ENCODE results near the gene MACROD2. TPM values are rescaled to one million over a fixed set of nuclear protein-coding genes. Genes with fewer than 3 reads are reported as not detected.

Gene MACROD2
- polyA plus RNA-seq, 1 donor from 2014 or later, result 23.2 TPM

DNA sequence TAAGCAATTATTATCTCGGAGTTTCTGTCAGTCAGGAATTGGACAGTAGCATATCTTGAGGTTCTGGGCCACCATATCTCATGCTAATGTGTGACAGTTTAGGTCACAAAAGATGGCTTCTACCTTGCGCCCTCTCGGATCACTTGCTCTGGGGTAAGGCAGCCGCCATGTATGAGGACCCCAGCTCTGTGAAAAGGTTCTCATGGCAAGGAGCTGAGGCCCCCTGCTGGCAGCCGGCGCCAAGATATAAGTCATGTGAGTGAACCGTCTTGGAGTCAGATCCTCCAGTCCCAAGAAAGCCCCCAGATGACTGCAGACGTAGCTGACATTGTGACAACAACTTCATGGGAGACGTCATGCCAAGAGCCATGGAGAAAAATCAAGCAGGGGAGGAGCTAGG lies 1907.2 kb downstream of the MACROD2 start:
- H3K9me2 ChIP-seq (ENCODE audit: insufficient read depth, low read length), result no peaks in the 10 kb centered on the region
- no peaks in the 10 kb centered on the region for H3K79me2 ChIP-seq (replicated peaks; ENCODE audit: insufficient read depth, low read length)
- no peak overlapping the region for H3K27ac ChIP-seq (ENCODE audit: low read length)
- H3K36me3 ChIP-seq (ENCODE audit: insufficient read depth, low read length), result no peaks in the 10 kb centered on the region
- TF ChIP-seq TAF1 (IDR thresholded peaks at IDR 0.05; ENCODE audit: low read depth) (no peak), SMC3 (conservative IDR thresholded peaks at IDR 0.05; ENCODE audit: poor library complexity) (no peak), MXI1 (conservative IDR thresholded peaks at IDR 0.05; ENCODE audit: poor library complexity, severe bottlenecking) (no peak), RAD21 (conservative IDR thresholded peaks at IDR 0.05) (no peak), EP300 (conservative IDR thresholded peaks at IDR 0.05; ENCODE audit: poor library complexity, severe bottlenecking) (no peak), EZH2 (IDR thresholded peaks at IDR 0.05; ENCODE audit: borderline replicate concordance, insufficient read depth, low read length, poor library complexity, severe bottlenecking) (no peak), POLR2AphosphoS5 (IDR thresholded peaks at IDR 0.05) (no peak)
- TF ChIP-seq, protein P1, sequence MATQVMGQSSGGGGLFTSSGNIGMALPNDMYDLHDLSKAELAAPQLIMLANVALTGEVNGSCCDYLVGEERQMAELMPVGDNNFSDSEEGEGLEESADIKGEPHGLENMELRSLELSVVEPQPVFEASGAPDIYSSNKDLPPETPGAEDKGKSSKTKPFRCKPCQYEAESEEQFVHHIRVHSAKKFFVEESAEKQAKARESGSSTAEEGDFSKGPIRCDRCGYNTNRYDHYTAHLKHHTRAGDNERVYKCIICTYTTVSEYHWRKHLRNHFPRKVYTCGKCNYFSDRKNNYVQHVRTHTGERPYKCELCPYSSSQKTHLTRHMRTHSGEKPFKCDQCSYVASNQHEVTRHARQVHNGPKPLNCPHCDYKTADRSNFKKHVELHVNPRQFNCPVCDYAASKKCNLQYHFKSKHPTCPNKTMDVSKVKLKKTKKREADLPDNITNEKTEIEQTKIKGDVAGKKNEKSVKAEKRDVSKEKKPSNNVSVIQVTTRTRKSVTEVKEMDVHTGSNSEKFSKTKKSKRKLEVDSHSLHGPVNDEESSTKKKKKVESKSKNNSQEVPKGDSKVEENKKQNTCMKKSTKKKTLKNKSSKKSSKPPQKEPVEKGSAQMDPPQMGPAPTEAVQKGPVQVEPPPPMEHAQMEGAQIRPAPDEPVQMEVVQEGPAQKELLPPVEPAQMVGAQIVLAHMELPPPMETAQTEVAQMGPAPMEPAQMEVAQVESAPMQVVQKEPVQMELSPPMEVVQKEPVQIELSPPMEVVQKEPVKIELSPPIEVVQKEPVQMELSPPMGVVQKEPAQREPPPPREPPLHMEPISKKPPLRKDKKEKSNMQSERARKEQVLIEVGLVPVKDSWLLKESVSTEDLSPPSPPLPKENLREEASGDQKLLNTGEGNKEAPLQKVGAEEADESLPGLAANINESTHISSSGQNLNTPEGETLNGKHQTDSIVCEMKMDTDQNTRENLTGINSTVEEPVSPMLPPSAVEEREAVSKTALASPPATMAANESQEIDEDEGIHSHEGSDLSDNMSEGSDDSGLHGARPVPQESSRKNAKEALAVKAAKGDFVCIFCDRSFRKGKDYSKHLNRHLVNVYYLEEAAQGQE (IDR thresholded peaks at IDR 0.05; ENCODE audit: borderline replicate concordance), result no peak
- TF ChIP-seq, protein P2, sequence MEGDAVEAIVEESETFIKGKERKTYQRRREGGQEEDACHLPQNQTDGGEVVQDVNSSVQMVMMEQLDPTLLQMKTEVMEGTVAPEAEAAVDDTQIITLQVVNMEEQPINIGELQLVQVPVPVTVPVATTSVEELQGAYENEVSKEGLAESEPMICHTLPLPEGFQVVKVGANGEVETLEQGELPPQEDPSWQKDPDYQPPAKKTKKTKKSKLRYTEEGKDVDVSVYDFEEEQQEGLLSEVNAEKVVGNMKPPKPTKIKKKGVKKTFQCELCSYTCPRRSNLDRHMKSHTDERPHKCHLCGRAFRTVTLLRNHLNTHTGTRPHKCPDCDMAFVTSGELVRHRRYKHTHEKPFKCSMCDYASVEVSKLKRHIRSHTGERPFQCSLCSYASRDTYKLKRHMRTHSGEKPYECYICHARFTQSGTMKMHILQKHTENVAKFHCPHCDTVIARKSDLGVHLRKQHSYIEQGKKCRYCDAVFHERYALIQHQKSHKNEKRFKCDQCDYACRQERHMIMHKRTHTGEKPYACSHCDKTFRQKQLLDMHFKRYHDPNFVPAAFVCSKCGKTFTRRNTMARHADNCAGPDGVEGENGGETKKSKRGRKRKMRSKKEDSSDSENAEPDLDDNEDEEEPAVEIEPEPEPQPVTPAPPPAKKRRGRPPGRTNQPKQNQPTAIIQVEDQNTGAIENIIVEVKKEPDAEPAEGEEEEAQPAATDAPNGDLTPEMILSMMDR (IDR thresholded peaks at IDR 0.05; ENCODE audit: poor library complexity, severe bottlenecking), result no peak
- no peak overlapping the region for H2AFZ ChIP-seq (ENCODE audit: low read depth, low read length)
- H3F3A ChIP-seq (ENCODE audit: insufficient read depth, low read length, poor library complexity, severe bottlenecking), result no peaks in the 10 kb centered on the region
- H3K9me3 ChIP-seq (ENCODE audit: low read length), result no peaks in the 10 kb centered on the region
- no peaks in the 10 kb centered on the region for H3K27me3 ChIP-seq (ENCODE audit: insufficient read depth, low read depth, low read length)
- no peaks in the 10 kb centered on the region for H4K20me1 ChIP-seq (ENCODE audit: insufficient read depth)
- no peak overlapping the region for H3K9ac ChIP-seq (ENCODE audit: low read length)
- H3K4me2 ChIP-seq (ENCODE audit: low read length), result no peak overlapping the region
- H3K4me3 ChIP-seq (ENCODE audit: low read length), result no peak overlapping the region

DNA sequence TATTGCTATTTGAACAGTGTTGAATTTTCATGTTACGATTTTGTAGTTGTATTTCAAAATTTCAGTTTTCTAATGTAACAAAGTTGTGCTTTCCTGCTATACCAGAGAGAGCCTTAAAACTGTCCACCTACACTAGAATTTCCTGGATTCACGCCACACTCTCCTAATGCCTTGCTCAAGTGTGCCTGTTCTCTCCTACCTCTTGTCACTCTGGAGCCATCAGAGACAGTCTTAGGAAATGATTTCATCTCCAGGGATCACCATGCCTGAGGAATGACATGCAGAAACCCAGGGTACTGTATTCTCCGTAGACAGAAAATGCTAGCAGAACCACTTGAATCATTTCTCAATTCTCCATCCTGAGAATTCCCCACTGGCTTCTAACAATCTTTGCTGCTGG lies 1910.3 kb downstream of the MACROD2 start:
- H2AFZ ChIP-seq (ENCODE audit: low read depth, low read length), result no peak overlapping the region
- no peaks in the 10 kb centered on the region for H3F3A ChIP-seq (ENCODE audit: insufficient read depth, low read length, poor library complexity, severe bottlenecking)
- H3K79me2 ChIP-seq (replicated peaks; ENCODE audit: insufficient read depth, low read length), result no peaks in the 10 kb centered on the region
- no peak overlapping the region for H3K4me3 ChIP-seq (ENCODE audit: low read length)
- no peaks in the 10 kb centered on the region for H3K9me3 ChIP-seq (ENCODE audit: low read length)
- H3K9ac ChIP-seq (ENCODE audit: low read length), result no peak overlapping the region
- H3K9me2 ChIP-seq (ENCODE audit: insufficient read depth, low read length), result no peaks in the 10 kb centered on the region
- H3K27me3 ChIP-seq (ENCODE audit: insufficient read depth, low read depth, low read length), result no peaks in the 10 kb centered on the region
- H3K36me3 ChIP-seq (ENCODE audit: insufficient read depth, low read length), result no peaks in the 10 kb centered on the region
- H3K4me2 ChIP-seq (ENCODE audit: low read length), result no peak overlapping the region
- TF ChIP-seq SMC3 (conservative IDR thresholded peaks at IDR 0.05; ENCODE audit: poor library complexity) (no peak), TAF1 (IDR thresholded peaks at IDR 0.05; ENCODE audit: low read depth) (no peak), EP300 (conservative IDR thresholded peaks at IDR 0.05; ENCODE audit: poor library complexity, severe bottlenecking) (no peak), POLR2AphosphoS5 (IDR thresholded peaks at IDR 0.05) (no peak)
- TF ChIP-seq, protein P2 (IDR thresholded peaks at IDR 0.05; ENCODE audit: poor library complexity, severe bottlenecking), result no peak
- no peaks in the 10 kb centered on the region for H4K20me1 ChIP-seq (ENCODE audit: insufficient read depth)
- no peak overlapping the region for H3K27ac ChIP-seq (ENCODE audit: low read length)
